ENCODE measurements around the gene FKBP2. TPM values are rescaled to one million over a fixed set of nuclear protein-coding genes. Genes with fewer than 3 reads are reported as not detected.

Gene FKBP2
- total and polyA plus RNA-seq, 2 experiments from 2014 or later: 57.7 to 349 TPM

DNA sequence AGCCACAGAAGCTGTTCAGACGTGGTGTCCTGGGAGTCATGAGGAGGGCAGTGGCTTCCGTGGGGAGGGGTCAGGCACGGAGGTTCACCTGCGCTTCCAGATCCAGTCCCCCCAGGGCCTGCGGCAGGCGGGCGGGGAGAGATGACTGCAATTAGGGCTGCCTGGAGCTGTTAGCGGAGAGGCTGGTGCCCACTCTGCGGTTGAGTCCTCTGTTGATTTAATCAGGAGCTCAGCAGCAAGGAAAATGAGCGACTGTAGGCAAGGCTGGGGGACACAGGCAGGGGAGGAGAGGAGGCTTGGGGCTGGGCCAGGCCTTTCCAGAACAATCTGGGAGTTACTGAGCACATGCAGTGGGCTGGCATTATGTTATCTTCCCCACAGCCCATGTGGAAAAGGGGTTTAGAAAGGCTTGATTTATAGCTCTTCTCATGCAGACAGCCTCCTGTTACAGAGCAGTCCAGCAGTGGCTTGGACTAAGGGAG, 23.5 kb downstream of the FKBP2 start:
- no peaks in the 10 kb centered on the region for H4K20me1 ChIP-seq (ENCODE audit: insufficient read depth, poor library complexity, severe bottlenecking)
- H3K36me3 ChIP-seq (replicated peaks; ENCODE audit: insufficient read depth, low read depth): no peaks in the 10 kb centered on the region
- no peaks in the 10 kb centered on the region for H3K79me2 ChIP-seq
- H3K9me3 ChIP-seq (ENCODE audit: low read depth): no peaks in the 10 kb centered on the region
- no peak overlapping the region for H2AFZ ChIP-seq
- no peak overlapping the region for H3K4me2 ChIP-seq
- no peaks in the 10 kb centered on the region for H3K9me2 ChIP-seq (replicated peaks; ENCODE audit: insufficient read depth)
- no peak overlapping the region for H3K4me3 ChIP-seq
- H3K4me1 ChIP-seq (ENCODE audit: insufficient read depth): peaks cover 12% of the 10 kb centered on the region
- no peaks in the 10 kb centered on the region for H3K27me3 ChIP-seq
- WGBS (ENCODE audit: low lambda C conversion rate, missing lambda C conversion rate): 84% methylated on average over 10 of the region's 10 CpGs
- DNase-seq (ENCODE audit: low spot score): no peak
- H3K27ac ChIP-seq: no peak overlapping the region
- no peak for TF ChIP-seq EZH2phosphoT487 (IDR thresholded peaks at IDR 0.05; ENCODE audit: low read depth, severe bottlenecking, unreplicated experiment)
- TF ChIP-seq CTCF (IDR thresholded peaks at IDR 0.05; ENCODE audit: poor library complexity): no peak
- no peak for TF ChIP-seq EZH2 (IDR thresholded peaks at IDR 0.05; ENCODE audit: borderline replicate concordance)

DNA sequence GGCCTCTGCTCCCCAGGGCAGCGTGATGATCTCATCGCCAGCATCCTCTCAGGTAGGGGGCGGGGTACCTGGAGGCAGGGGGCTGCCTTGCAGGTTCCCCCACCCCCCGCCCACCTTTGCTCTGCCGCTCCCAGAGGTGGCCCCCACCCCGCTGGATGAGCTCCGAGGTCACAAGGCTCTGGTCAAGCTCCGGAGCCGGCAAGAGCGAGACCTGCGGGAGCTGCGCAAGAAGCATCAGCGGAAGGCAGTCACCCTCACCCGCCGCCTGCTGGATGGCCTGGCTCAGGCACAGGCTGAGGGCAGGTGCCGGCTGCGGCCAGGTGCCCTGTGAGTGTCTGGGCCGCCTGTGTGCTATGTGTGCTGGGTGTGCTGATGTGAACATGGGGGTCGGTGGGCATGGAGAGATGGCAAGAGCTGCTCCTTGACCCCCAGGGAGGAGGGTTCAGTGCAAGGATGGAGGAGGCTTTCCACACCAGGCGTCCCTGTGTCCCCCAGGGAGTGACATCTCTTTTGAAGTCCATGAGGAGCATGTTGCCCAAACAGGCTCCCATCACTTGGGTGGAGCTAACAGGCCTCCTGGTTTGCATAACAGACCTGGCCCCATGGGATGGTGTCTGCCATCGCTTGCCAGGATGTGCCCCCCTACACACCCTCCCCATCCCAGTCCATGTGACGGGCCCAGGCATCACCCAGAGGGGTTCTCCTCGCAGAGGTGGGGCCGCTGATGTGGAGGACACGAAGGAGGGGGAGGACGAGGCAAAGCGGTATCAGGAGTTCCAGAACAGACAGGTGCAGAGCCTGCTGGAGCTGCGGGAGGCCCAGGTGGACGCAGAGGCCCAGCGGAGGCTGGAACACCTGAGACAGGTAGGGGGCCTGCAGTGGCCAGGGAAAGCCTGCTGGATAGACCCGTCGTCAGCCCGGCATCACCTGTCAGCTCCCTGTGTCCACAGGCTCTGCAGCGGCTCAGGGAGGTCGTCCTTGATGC, 24.6 kb downstream of the FKBP2 start:
- H3K4me3 ChIP-seq: no peak overlapping the region
- H3K36me3 ChIP-seq (replicated peaks; ENCODE audit: insufficient read depth, low read depth): no peaks in the 10 kb centered on the region
- no peak overlapping the region for H3K27ac ChIP-seq
- H4K20me1 ChIP-seq (ENCODE audit: insufficient read depth, poor library complexity, severe bottlenecking): no peaks in the 10 kb centered on the region
- H3K27me3 ChIP-seq: no peaks in the 10 kb centered on the region
- DNase-seq (ENCODE audit: low spot score): no peak
- H2AFZ ChIP-seq: no peak overlapping the region
- H3K9me2 ChIP-seq (replicated peaks; ENCODE audit: insufficient read depth): no peaks in the 10 kb centered on the region
- H3K4me1 ChIP-seq (ENCODE audit: insufficient read depth): peaks cover 12% of the 10 kb centered on the region
- TF ChIP-seq EZH2phosphoT487 (IDR thresholded peaks at IDR 0.05; ENCODE audit: low read depth, severe bottlenecking, unreplicated experiment): no peak
- TF ChIP-seq CTCF (IDR thresholded peaks at IDR 0.05; ENCODE audit: poor library complexity): no peak
- no peaks in the 10 kb centered on the region for H3K79me2 ChIP-seq
- H3K4me2 ChIP-seq: no peak overlapping the region
- no peaks in the 10 kb centered on the region for H3K9me3 ChIP-seq (ENCODE audit: low read depth)
- 89% methylated on average over 19 of the region's 35 CpGs for WGBS (ENCODE audit: low lambda C conversion rate, missing lambda C conversion rate)

- H3K9me2 ChIP-seq (replicated peaks; ENCODE audit: insufficient read depth): no peaks in the 10 kb centered on the region
- H2AFZ ChIP-seq: no peak overlapping the region
- no peak overlapping the region for H3K27ac ChIP-seq
- peaks cover 12% of the 10 kb centered on the region for H3K4me1 ChIP-seq (ENCODE audit: insufficient read depth)
- WGBS (ENCODE audit: low lambda C conversion rate, missing lambda C conversion rate): 92% methylated on average over 15 of the region's 15 CpGs
- no peak for DNase-seq (ENCODE audit: low spot score)
- no peaks in the 10 kb centered on the region for H3K9me3 ChIP-seq (ENCODE audit: low read depth)
- no peak for TF ChIP-seq EZH2 (IDR thresholded peaks at IDR 0.05; ENCODE audit: borderline replicate concordance)
- TF ChIP-seq CTCF (IDR thresholded peaks at IDR 0.05; ENCODE audit: poor library complexity): no peak
- no peak for TF ChIP-seq EZH2phosphoT487 (IDR thresholded peaks at IDR 0.05; ENCODE audit: low read depth, severe bottlenecking, unreplicated experiment)
- no peaks in the 10 kb centered on the region for H3K27me3 ChIP-seq
- no peaks in the 10 kb centered on the region for H3K79me2 ChIP-seq
- H4K20me1 ChIP-seq (ENCODE audit: insufficient read depth, poor library complexity, severe bottlenecking): no peaks in the 10 kb centered on the region
- H3K4me2 ChIP-seq: no peak overlapping the region
- no peak overlapping the region for H3K4me3 ChIP-seq
- H3K36me3 ChIP-seq (replicated peaks; ENCODE audit: insufficient read depth, low read depth): no peaks in the 10 kb centered on the region
These were observed 25.4 kb downstream of the FKBP2 start for GRCh38 chr11:64266339-64266738.

All from hepatocyte (in vitro differentiated cells).